Endodermal cell (in vitro differentiated cells): ENCODE data around the gene PIK3CA. TPM values are rescaled to one million over a fixed set of nuclear protein-coding genes. Genes with fewer than 3 reads are reported as not detected.

ENCODE experiments used
- DNase-seq: peaks from one replicate; pipeline ENCODE4 v3.0.0-alpha.2; 2017
- H3K27ac ChIP-seq: 2 replicates; pipeline ENCODE4 v1.5.1; 2013; ENCODE audit warnings: mild to moderate bottlenecking, low read depth, low read length, moderate library complexity
- H3K27me3 ChIP-seq: 2 replicates; pipeline ENCODE4 v1.6.1; 2013; ENCODE audit warnings: mild to moderate bottlenecking, low read length, moderate library complexity; ENCODE audit not compliant: insufficient read depth, control insufficient read depth, poor library complexity, severe bottlenecking
- H3K36me3 ChIP-seq: 2 replicates; pipeline ENCODE4 v1.7.0; 2013; ENCODE audit warnings: mild to moderate bottlenecking, low read length, moderate library complexity; ENCODE audit not compliant: control insufficient read depth, insufficient read depth
- H3K4me1 ChIP-seq: one replicate; pipeline ENCODE4 v1.7.0; 2013; ENCODE audit warnings: low read length; ENCODE audit not compliant: control insufficient read depth, insufficient read depth
- H3K4me3 ChIP-seq: 2 replicates; pipeline ENCODE4 v1.5.1; 2013; ENCODE audit warnings: mild to moderate bottlenecking, low read length, moderate library complexity
- H3K9ac ChIP-seq: 2 replicates; pipeline ENCODE4 v1.6.1; 2013; ENCODE audit warnings: mild to moderate bottlenecking, low read length, moderate library complexity; ENCODE audit not compliant: poor library complexity, severe bottlenecking; ENCODE audit errors: extremely low read depth
- H3K9me3 ChIP-seq: 2 replicates; pipeline ENCODE4 v1.6.1; 2013; ENCODE audit warnings: mild to moderate bottlenecking, low read length, moderate library complexity; ENCODE audit not compliant: control insufficient read depth
- H3K27ac Mint-ChIP-seq: 2 replicates; pipeline ENCODE4 v1.8.0; 2020; ENCODE audit warnings: mixed read lengths
- H3K27me3 Mint-ChIP-seq: 2 replicates; pipeline ENCODE4 v1.8.0; 2021; ENCODE audit warnings: mild to moderate bottlenecking, mixed read lengths; ENCODE audit not compliant: insufficient read depth
- H3K36me3 Mint-ChIP-seq: 2 replicates; pipeline ENCODE4 v1.8.0; 2020; ENCODE audit warnings: low read depth, mixed read lengths
- H3K4me1 Mint-ChIP-seq: 2 replicates; pipeline ENCODE4 v1.8.0; 2020; ENCODE audit warnings: mixed read lengths
- H3K4me3 Mint-ChIP-seq: 2 replicates; pipeline ENCODE4 v1.8.0; 2020; ENCODE audit warnings: mild to moderate bottlenecking, moderate library complexity, mixed read lengths
- H3K9me3 Mint-ChIP-seq: 2 replicates; pipeline ENCODE4 v1.8.0; 2020; ENCODE audit warnings: mild to moderate bottlenecking, mixed read lengths
- CTCF ChIP-seq: fragments of 200-600 bp; sonication (generic); conservative IDR thresholded peaks from 2 replicates; pipeline ENCODE4 v1.5.0; 2021; ENCODE audit warnings: antibody characterized with exemption, mild to moderate bottlenecking
- WGBS, 2 experiments: methylation state at CpG; one replicate each; pipeline versions ENCODE4 v1.1.5 to v1.1.7; 2013; ENCODE audit warnings: missing lambda C conversion rate in 2 of 2, mixed read lengths in 1 of 2; ENCODE audit not compliant: insufficient coverage in 1 of 2, insufficient read length in 1 of 2; 5-methylcytosine and 5-hydroxymethylcytosine counted together
- total RNA-seq, 2 donors: library from RNA; stranded (reverse); fragmentation: NEBNext Ultra II Directional in 1 of 2; extraction: Animal tissue kit (Norgen Biotek cat#: 25700) in 1 of 2; gene quantifications; 2 replicates in 1 of 2; 3 replicates in 1 of 2; pipeline ENCODE4 v1.2.1, GENCODE V29; 2021

Gene PIK3CA
- total RNA-seq, 2 donors from 2014 or later = 21.1 to 22.2 TPM

- H3K9me3 ChIP-seq = no peaks in the 10 kb centered on the region
- Mint-ChIP-seq H3K27ac (no peak overlapping the region), H3K9me3 (peaks cover 4% of the 10 kb centered on the region), H3K27me3 (peaks cover 2% of the 10 kb centered on the region), H3K4me3 (no peak overlapping the region), H3K4me1 (peaks cover 6% of the 10 kb centered on the region), H3K36me3 (no peaks in the 10 kb centered on the region)
- no peak for TF ChIP-seq CTCF
- no peaks in the 10 kb centered on the region for H3K36me3 ChIP-seq
- WGBS, 2 experiments = 90 to 94% methylated on average over 3 to 4 of the region's 4 CpGs
- H3K27ac ChIP-seq = no peak overlapping the region
- H3K4me1 ChIP-seq = no peaks in the 10 kb centered on the region
- H3K27me3 ChIP-seq = no peaks in the 10 kb centered on the region
- H3K9ac ChIP-seq = no peak overlapping the region
- H3K4me3 ChIP-seq = no peak overlapping the region
- DNase-seq = no peak
These were observed 117.7 kb downstream of the PIK3CA start for GRCh38 chr3:179265875-179266274.

GRCh38 chr3:179266701-179267211 is 118.6 kb downstream of the PIK3CA start:
- no peaks in the 10 kb centered on the region for H3K27me3 ChIP-seq
- peaks cover 6% of the 10 kb centered on the region for H3K4me1 Mint-ChIP-seq
- no peaks in the 10 kb centered on the region for H3K36me3 Mint-ChIP-seq
- H3K9me3 Mint-ChIP-seq = no peaks in the 10 kb centered on the region
- no peaks in the 10 kb centered on the region for H3K4me1 ChIP-seq
- H3K9ac ChIP-seq = no peak overlapping the region
- H3K27ac ChIP-seq = no peak overlapping the region
- no peaks in the 10 kb centered on the region for H3K36me3 ChIP-seq
- no peaks in the 10 kb centered on the region for H3K9me3 ChIP-seq
- no peak overlapping the region for H3K4me3 ChIP-seq
- TF ChIP-seq CTCF = no peak
- WGBS, 2 experiments = 92 to 97% methylated on average over 15 to 21 of the region's 21 CpGs
- H3K4me3 Mint-ChIP-seq = no peak overlapping the region
- no peak for DNase-seq
- no peak overlapping the region for H3K27ac Mint-ChIP-seq
- H3K27me3 Mint-ChIP-seq = no peaks in the 10 kb centered on the region

- no peak overlapping the region for H3K27ac Mint-ChIP-seq
- TF ChIP-seq CTCF = no peak
- H3K9ac ChIP-seq = no peak overlapping the region
- peaks cover 6% of the 10 kb centered on the region for H3K4me1 Mint-ChIP-seq
- no peak overlapping the region for H3K4me3 ChIP-seq
- H3K27ac ChIP-seq = no peak overlapping the region
- H3K4me1 ChIP-seq = no peaks in the 10 kb centered on the region
- DNase-seq = no peak
- H3K4me3 Mint-ChIP-seq = no peak overlapping the region
- no peaks in the 10 kb centered on the region for H3K9me3 ChIP-seq
- no peaks in the 10 kb centered on the region for H3K9me3 Mint-ChIP-seq
- H3K36me3 ChIP-seq = no peaks in the 10 kb centered on the region
- 62 to 71% methylated on average over 2 to 4 of the region's 4 CpGs for WGBS, 2 experiments
- no peaks in the 10 kb centered on the region for H3K27me3 Mint-ChIP-seq
- H3K36me3 Mint-ChIP-seq = no peaks in the 10 kb centered on the region
- H3K27me3 ChIP-seq = no peaks in the 10 kb centered on the region
These were observed 120.4 kb downstream of the PIK3CA start for GRCh38 chr3:179268400-179269051.
